Neuronal stem cell (in vitro differentiated cells): ENCODE data around the gene SV2C.
"Not testable (repeated sequence)": the region's sequence is repeated elsewhere in the genome, so short reads cannot be mapped to it uniquely, and the experiment has no call there.

ENCODE experiments used
- DNase-seq: peaks from one replicate; pipeline ENCODE4 v3.0.0-alpha.2; 2013; ENCODE audit warnings: low spot score
- H2AFZ ChIP-seq: one replicate; pipeline ENCODE4 v1.6.1; 2013; ENCODE audit warnings: mild to moderate bottlenecking, low read length, inconsistent platforms
- H2AK5ac ChIP-seq: 2 replicates; pipeline ENCODE4 v1.6.1; 2013; ENCODE audit warnings: low read depth, mild to moderate bottlenecking, inconsistent platforms, low read length, moderate library complexity, mixed read lengths
- H2BK120ac ChIP-seq: 2 replicates; pipeline ENCODE4 v1.6.1; 2013; ENCODE audit warnings: low read depth, mild to moderate bottlenecking, inconsistent platforms, low read length, moderate library complexity, mixed read lengths
- H2BK12ac ChIP-seq: one replicate; pipeline ENCODE4 v1.6.1; 2013; ENCODE audit warnings: low read length, inconsistent platforms
- H2BK15ac ChIP-seq: 2 replicates; pipeline ENCODE4 v1.6.1; 2013; ENCODE audit warnings: mild to moderate bottlenecking, low read length, inconsistent platforms, mixed read lengths
- H2BK5ac ChIP-seq: one replicate; pipeline ENCODE4 v1.6.1; 2013; ENCODE audit warnings: inconsistent platforms, mild to moderate bottlenecking, low read length, moderate library complexity
- H3K14ac ChIP-seq: one replicate; pipeline ENCODE4 v1.6.1; 2013; ENCODE audit warnings: low read length, inconsistent platforms
- H3K18ac ChIP-seq: 2 replicates; pipeline ENCODE4 v1.6.1; 2013; ENCODE audit warnings: low read length, inconsistent platforms
- H3K23ac ChIP-seq: 2 replicates; pipeline ENCODE4 v1.6.1; 2013; ENCODE audit warnings: low read depth, mild to moderate bottlenecking, mixed read lengths, low read length, inconsistent platforms; ENCODE audit not compliant: poor library complexity
- H3K27ac ChIP-seq: replicated peaks from 3 replicates; pipeline ENCODE4 v1.5.1; 2013; ENCODE audit warnings: low read length, inconsistent platforms
- H3K27me3 ChIP-seq, 3 experiments: 2 replicates each; pipeline ENCODE4 v1.6.1; 2013; ENCODE audit warnings: low read length in 3 of 3, mild to moderate bottlenecking in 2 of 3, inconsistent platforms in 1 of 3, low read depth in 1 of 3, mixed read lengths in 1 of 3, moderate library complexity in 1 of 3; ENCODE audit not compliant: control insufficient read depth in 3 of 3, insufficient read depth in 3 of 3
- H3K36me3 ChIP-seq, 2 donors: replicated peaks in 1 of 2; 2 replicates each; pipeline ENCODE4 v1.6.1; 2013; ENCODE audit warnings: low read length in 2 of 2; ENCODE audit not compliant: control insufficient read depth in 2 of 2, insufficient read depth in 2 of 2
- H3K4ac ChIP-seq: 2 replicates; pipeline ENCODE4 v1.6.1; 2013; ENCODE audit warnings: inconsistent platforms, mild to moderate bottlenecking, low read length, moderate library complexity
- H3K4me1 ChIP-seq, 2 donors: 1 replicate in 1 of 2; 2 replicates in 1 of 2; pipeline ENCODE4 v1.6.1; 2013; ENCODE audit warnings: low read length in 2 of 2, low read depth in 1 of 2; ENCODE audit not compliant: control insufficient read depth in 2 of 2, insufficient read depth in 1 of 2
- H3K4me2 ChIP-seq: one replicate; pipeline ENCODE4 v1.6.1; 2013; ENCODE audit warnings: mild to moderate bottlenecking, low read length, inconsistent platforms; ENCODE audit not compliant: insufficient read depth, poor library complexity, severe bottlenecking
- H3K4me3 ChIP-seq, 2 donors: 2 replicates each; pipeline ENCODE4 v1.5.1; 2013; ENCODE audit warnings: low read length in 2 of 2, mild to moderate bottlenecking in 2 of 2, inconsistent platforms in 1 of 2, moderate library complexity in 1 of 2
- H3K79me1 ChIP-seq: one replicate; pipeline ENCODE4 v1.6.1; 2013; ENCODE audit warnings: low read depth, mild to moderate bottlenecking, inconsistent platforms, low read length, moderate library complexity
- H3K9ac ChIP-seq: one replicate; pipeline ENCODE4 v1.6.1; 2013; ENCODE audit warnings: mild to moderate bottlenecking, low read depth, low read length, inconsistent platforms; ENCODE audit not compliant: poor library complexity
- H3K9me3 ChIP-seq, 2 donors: replicated peaks in 1 of 2; 2 replicates each; pipeline versions ENCODE3 to v1.6.1; 2013; ENCODE audit warnings: low read length in 2 of 2, mild to moderate bottlenecking in 2 of 2, inconsistent platforms in 1 of 2, low read depth in 1 of 2, mixed read lengths in 1 of 2, moderate library complexity in 1 of 2; ENCODE audit not compliant: control insufficient read depth in 2 of 2, insufficient read depth in 1 of 2
- H4K8ac ChIP-seq: one replicate; pipeline ENCODE4 v1.6.1; 2013; ENCODE audit warnings: low read depth, mild to moderate bottlenecking, inconsistent platforms, low read length, moderate library complexity
- H4K91ac ChIP-seq: one replicate; pipeline ENCODE4 v1.6.1; 2013; ENCODE audit warnings: low read length, low read depth, mild to moderate bottlenecking, inconsistent platforms; ENCODE audit not compliant: poor library complexity
- WGBS, 2 donors: extraction: QIAGEN DNeasy Blood & Tissue Kit; methylation state at CpG; one replicate each; pipeline ENCODE4 v1.1.7; 2013; ENCODE audit warnings: missing lambda C conversion rate in 2 of 2, mixed read lengths in 1 of 2; ENCODE audit not compliant: insufficient read length in 2 of 2, insufficient replicate concordance in 1 of 2; ENCODE audit errors: extremely low coverage in 2 of 2; 5-methylcytosine and 5-hydroxymethylcytosine counted together

Gene SV2C

DNA sequence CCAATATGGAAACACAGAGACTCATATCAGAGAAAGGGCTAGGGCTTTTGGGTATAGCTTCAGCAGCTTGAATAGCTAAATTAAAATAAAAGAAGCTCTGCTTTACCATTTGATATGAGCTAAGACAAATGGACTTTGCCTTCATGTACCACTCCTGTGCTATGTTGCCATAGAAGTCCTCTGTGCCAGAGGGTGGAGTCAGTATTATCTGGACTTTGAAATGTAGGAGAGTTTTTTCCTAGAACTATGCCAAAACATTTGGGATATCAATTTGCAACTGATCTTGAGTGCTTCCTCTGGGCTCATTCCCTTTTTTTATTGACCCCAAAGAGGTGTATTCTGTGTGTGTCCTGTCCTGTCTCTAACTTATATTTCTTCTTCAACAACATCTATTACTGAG, 219.5 kb downstream of the SV2C start:
- not testable (repeated sequence) for H3K14ac ChIP-seq, H3K79me1 ChIP-seq, H3K27ac ChIP-seq, H3K23ac ChIP-seq, H2BK12ac ChIP-seq, H3K4me1 ChIP-seq, DNase-seq, H2AFZ ChIP-seq, H2BK5ac ChIP-seq, H2AK5ac ChIP-seq, H3K4ac ChIP-seq, H4K8ac ChIP-seq, H3K18ac ChIP-seq, H3K9me3 ChIP-seq, H3K4me2 ChIP-seq, H3K27me3 ChIP-seq, H3K9ac ChIP-seq, H2BK15ac ChIP-seq, H2BK120ac ChIP-seq, H3K36me3 ChIP-seq, H3K4me3 ChIP-seq, H4K91ac ChIP-seq

DNA sequence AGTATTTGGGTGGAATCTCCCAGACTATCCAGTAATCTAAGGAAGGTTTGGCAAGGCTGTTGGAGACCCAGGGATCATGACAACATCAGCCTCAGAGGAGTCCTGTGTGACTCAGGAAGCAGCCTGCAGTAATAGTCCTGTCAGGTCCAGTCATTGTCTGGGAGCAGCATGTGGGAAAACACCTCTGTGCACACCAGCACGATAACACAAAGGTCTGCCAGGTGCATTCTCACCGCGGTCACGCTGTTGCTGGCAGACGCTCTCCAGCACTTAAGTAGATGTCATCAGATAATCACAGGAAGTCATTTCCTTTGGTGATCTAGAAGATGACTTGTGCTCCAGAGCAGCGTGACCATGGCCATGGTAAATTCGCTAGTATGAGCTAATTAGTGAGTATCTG, 220.7 kb downstream of the SV2C start:
- Histone ChIP-seq H2BK15ac (no peak overlapping the region), H3K4me3 (no peak overlapping the region), H4K91ac (no peak overlapping the region), H3K27me3 (no peaks in the 10 kb centered on the region), H2BK12ac (no peak overlapping the region), H3K23ac (no peak overlapping the region), H3K4me2 (no peak overlapping the region), H2BK120ac (no peak overlapping the region), H3K9me3 (no peaks in the 10 kb centered on the region), H3K9ac (no peak overlapping the region), H3K18ac (no peak overlapping the region), H3K4ac (no peak overlapping the region), H3K14ac (no peak overlapping the region), H2BK5ac (no peak overlapping the region), H3K4me1 (peaks cover 3 to 9% of the 10 kb centered on the region in 2 donors), H2AK5ac (no peak overlapping the region), H3K27ac (no peak overlapping the region), H4K8ac (no peak overlapping the region), H2AFZ (no peak overlapping the region), H3K79me1 (no peaks in the 10 kb centered on the region), H3K36me3 (no peaks in the 10 kb centered on the region)
- WGBS, 2 donors, result no CpG with 5 or more reads among the region's 7 CpGs
- DNase-seq, result no peak

DNA sequence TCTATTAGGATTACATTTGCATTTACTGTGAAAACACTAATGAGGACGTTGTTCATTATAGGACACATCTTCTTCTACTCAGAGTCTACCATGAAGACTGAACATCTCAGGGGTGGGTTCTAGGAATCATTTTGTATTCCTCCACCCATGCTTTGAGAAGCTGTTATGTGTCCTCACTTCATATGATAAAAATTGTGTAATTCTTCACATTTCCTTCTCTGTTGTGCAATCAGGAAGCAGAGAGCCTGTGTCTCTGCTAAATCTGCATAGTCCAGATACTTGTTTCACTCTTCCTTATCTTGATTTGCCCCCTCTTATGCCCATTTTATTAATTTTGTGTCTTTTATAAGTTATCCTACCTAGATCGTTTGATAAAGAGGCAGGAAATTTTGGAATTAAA, 222.1 kb downstream of the SV2C start:
- Histone ChIP-seq H3K27ac (no peak overlapping the region), H3K23ac (no peak overlapping the region), H3K79me1 (no peaks in the 10 kb centered on the region), H2BK5ac (no peak overlapping the region), H2BK15ac (no peak overlapping the region), H2AK5ac (no peak overlapping the region), H3K18ac (no peak overlapping the region), H2BK120ac (no peak overlapping the region), H3K9me3 (no peaks in the 10 kb centered on the region), H3K4me1 (peaks cover 3 to 9% of the 10 kb centered on the region in 2 donors), H3K4me2 (no peak overlapping the region), H3K9ac (no peak overlapping the region), H3K4me3 (no peak overlapping the region), H4K8ac (no peak overlapping the region), H3K27me3 (no peaks in the 10 kb centered on the region), H3K36me3 (no peaks in the 10 kb centered on the region), H3K14ac (no peak overlapping the region), H2BK12ac (no peak overlapping the region), H3K4ac (no peak overlapping the region), H4K91ac (no peak overlapping the region), H2AFZ (no peak overlapping the region)
- DNase-seq, result no peak
- WGBS, 2 donors, result no CpG with 5 or more reads among the region's 2 CpGs

DNA sequence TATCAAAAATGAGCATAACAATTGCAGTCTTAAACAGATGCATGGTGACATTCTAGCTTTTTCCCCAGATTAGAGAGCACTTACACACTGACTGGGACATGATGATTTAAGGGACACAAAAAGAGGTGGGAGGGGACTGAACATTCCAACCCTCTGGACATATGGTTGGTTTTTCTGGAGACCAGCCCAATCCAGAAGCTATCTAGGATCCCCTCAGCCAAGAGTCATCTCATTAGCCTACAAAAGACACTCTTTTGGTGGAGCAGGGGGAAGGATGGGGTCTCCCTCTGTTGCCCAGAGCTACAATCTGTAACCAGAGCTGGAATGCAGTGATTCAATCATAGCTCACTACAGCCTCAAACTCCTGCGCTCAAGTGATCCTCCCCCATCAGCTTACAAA, 222.6 kb downstream of the SV2C start:
- Histone ChIP-seq H3K4me2 (no peak overlapping the region), H3K79me1 (no peaks in the 10 kb centered on the region), H2AFZ (no peak overlapping the region), H2BK12ac (no peak overlapping the region), H2AK5ac (no peak overlapping the region), H4K91ac (no peak overlapping the region), H3K4ac (no peak overlapping the region), H3K9me3 (no peaks in the 10 kb centered on the region), H3K18ac (no peak overlapping the region), H3K4me1 (peaks cover 3 to 9% of the 10 kb centered on the region in 2 donors), H3K27ac (no peak overlapping the region), H2BK5ac (no peak overlapping the region), H3K36me3 (no peaks in the 10 kb centered on the region), H4K8ac (no peak overlapping the region), H3K27me3 (no peaks in the 10 kb centered on the region), H2BK120ac (no peak overlapping the region), H3K9ac (no peak overlapping the region), H3K14ac (no peak overlapping the region), H3K23ac (no peak overlapping the region), H2BK15ac (no peak overlapping the region), H3K4me3 (no peak overlapping the region)
- WGBS, 2 donors, result no CpG with 5 or more reads among the region's 1 CpG
- no peak for DNase-seq
